Measurements from ENCODE around the gene ZNF784. TPM values are rescaled to one million over a fixed set of nuclear protein-coding genes. Genes with fewer than 3 reads are reported as not detected.

The ZNF784 gene
- total RNA-seq, 4 donors from 2014 or later: 1.3 to 6.0 (median 2.3) TPM

DNA sequence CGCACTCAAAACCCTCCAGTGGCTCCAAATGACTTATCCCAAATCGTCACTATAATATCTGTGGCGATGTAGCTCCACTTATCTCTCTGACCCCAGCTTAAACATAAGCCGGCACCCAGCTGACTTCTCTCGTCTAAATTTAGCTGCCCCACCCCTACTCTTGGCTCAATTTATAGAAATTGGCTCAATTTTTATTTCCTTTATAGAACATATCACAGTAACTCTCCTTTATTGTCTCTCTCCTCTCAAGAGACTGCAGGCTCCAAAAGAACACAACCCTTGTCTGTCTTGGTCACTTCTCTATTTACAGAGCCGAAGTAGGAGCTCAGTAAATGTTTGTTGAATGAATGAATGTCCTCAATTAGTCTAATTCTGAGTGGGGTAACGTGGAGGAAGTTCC, 805 bp downstream of the ZNF784 start:
- TF ChIP-seq, protein P1, sequence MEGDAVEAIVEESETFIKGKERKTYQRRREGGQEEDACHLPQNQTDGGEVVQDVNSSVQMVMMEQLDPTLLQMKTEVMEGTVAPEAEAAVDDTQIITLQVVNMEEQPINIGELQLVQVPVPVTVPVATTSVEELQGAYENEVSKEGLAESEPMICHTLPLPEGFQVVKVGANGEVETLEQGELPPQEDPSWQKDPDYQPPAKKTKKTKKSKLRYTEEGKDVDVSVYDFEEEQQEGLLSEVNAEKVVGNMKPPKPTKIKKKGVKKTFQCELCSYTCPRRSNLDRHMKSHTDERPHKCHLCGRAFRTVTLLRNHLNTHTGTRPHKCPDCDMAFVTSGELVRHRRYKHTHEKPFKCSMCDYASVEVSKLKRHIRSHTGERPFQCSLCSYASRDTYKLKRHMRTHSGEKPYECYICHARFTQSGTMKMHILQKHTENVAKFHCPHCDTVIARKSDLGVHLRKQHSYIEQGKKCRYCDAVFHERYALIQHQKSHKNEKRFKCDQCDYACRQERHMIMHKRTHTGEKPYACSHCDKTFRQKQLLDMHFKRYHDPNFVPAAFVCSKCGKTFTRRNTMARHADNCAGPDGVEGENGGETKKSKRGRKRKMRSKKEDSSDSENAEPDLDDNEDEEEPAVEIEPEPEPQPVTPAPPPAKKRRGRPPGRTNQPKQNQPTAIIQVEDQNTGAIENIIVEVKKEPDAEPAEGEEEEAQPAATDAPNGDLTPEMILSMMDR (IDR thresholded peaks at IDR 0.05; ENCODE audit: low read depth): no peak

DNA sequence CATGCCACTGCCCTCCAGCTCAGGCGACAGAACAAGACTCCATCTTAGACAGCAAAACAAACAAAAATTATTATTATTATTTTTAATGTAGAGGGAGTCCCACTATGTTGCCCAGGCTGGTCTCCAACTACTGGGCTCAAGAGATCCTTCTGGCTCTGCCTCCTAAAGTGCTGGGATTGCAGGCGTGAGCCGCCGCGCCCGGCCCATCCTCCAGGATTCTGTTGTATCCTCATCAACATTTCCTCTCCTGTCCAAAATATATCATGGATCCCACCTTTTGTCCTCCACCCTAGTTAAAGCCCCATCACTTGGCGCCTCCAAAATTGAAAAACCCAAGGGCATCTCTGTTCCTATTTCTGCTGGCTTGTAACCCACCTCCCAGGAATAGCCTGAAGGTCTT, 1.2 kb downstream of the ZNF784 start:
- TF ChIP-seq, protein P1 (IDR thresholded peaks at IDR 0.05; ENCODE audit: low read depth): no peak

DNA sequence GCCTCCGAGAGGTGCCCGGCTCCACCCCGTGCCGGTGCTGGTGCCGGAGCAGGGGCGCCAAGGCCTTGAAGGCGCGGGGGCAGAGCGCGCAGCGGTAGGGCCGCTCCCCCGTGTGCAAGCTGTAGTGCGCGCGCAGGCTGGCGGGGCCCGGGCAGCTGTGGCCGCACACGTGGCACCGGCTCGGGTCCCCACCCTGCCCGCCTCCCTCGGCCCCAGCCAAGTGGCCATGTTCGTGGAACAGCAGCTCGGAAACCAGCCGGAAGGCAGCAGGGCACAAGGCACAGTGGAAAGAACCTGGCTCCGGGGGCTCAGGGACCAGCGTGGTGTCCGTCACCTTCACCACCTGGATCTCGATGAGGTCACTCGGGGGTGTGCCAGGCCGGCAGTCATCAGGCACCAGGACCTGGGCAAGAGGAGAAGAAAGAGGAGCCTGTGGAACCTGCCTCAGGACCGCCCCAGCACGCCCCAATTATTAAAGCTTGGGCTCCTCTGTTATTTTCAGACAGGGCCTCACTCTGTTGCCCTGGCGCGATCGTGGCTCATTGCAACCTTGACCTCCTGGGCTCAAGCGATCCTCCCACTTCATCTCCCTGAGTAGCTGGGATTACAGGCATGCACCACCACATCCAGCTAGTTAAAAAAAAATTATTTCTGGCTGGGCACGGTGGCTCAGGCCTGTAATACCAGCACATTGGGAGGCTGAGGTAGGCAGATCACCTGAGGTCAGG, 2.0 kb downstream of the ZNF784 start:
- TF ChIP-seq, protein P1 (IDR thresholded peaks at IDR 0.05; ENCODE audit: low read depth): no peak

DNA sequence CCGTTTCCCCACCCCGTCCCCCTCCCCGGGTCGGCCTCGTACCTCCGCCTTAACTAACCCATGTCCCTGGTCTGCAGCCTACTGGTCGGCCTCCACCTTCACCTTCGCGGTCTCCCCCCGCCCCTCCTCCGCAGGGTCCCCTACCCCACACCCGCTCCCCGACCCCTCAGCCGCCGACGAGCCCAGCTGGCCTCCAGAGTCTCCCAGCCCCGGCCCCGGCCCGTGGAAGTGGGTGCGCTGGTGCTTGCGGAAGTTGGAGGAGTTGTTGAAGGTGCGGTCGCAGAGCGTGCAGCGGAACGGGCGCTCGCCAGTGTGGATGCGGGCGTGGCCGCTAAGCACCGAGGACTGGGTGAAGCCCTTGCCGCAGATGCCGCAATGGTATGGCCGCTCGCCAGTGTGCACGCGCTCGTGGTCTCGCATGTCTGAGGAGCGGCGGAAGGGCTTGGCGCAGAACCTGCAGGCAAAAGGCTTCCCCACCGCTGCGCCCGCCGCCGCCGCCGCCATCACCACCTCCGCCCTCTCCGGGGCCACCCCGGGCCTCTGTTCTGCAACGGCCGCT, 2.6 kb downstream of the ZNF784 start:
- TF ChIP-seq, protein P1 (IDR thresholded peaks at IDR 0.05; ENCODE audit: low read depth): no peak

DNA sequence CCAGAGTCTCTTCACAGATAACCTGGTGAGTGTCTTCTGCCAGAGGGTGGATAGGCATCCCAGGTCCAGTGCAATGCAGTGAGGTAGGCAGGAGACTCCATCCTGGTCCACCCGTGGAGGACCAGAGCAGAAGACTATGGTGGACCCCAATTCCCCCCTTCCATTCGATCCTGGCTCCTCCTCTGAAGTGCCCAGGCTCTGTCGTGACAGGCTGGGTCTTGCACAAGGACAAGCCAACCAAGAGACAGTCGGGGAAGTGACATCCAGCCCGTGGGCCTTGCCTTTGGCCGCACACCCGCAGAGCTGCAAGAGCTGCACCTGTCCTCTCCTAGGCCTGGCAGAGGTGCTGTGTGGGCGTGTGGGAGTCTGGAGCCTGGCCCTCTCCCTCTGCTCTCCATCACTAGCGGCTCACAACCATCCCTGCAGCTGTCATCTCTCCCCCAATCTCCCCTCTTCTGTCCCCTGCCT, 3.1 kb downstream of the ZNF784 start:
- TF ChIP-seq, protein P1 (IDR thresholded peaks at IDR 0.05; ENCODE audit: low read depth): no peak

DNA sequence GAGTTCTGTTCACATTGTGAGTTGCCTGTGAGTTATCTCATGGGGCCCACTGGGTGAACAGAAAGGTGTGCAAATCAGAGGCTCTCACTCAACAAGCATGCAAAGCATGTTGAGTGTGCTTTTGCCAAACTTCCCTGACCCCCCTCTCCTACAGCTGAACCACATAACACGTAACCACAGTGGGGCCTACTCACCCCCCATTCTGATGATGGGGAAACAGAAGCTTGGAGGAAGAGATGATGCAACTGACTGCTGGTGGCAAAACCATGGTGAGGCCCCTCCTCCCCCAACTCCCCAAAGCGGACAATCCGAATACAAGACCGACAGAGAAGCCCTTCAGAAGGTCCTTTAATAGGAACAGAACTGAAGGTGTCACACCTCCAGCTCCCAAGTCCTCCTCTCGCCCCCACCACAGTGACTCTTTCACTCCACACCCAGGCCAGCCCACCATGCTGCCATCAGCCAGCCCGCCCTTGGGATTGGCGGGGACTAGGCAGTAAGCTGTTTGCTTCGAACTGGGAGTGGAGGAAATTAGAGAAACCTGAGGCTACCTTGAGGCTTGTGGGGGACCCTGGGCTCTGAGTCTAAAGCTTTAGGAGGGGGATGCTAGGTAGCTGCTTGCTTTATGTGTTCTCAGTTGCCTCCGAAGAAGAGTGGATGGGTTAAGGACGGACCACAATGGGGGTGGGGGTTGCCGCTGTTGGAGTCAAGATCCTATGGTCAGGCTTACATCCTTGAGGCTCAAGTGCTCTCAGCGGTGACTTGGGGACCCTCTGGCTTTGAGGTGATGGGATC, 3.8 kb downstream of the ZNF784 start:
- TF ChIP-seq, protein P1 (IDR thresholded peaks at IDR 0.05; ENCODE audit: low read depth): no peak

DNA sequence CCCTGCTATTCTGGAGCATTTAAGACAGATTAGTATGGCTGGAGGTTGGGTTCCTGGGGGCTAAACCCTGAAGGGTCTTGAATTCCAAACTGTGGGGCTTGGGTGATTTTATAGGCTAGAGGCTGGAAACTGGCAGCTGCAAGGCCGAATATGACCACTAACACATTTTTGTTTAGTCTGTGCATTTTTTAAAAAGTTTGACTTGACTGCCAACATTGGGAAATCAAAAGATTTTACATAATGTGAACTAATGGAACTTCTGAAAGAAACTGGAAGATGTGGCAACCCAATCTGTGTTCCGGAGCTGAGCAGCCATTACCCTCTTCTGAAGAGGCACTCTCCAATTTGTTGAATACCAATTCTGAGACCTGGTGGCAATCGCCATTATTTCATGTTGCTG, 5.1 kb downstream of the ZNF784 start:
- TF ChIP-seq, protein P1 (IDR thresholded peaks at IDR 0.05; ENCODE audit: low read depth): no peak

Data from subcutaneous adipose tissue (tissue), 4 donors.